Stimulated activated naive B cell treated with anti-CD40 and anti-IgM and Interleukin-4, amounts not matched to agents 10 μg/mL and 1 μg/mL and 100 μg/mL, for 72 hours (primary cell): ENCODE results near the gene RRBP1.
"Not testable (repeated sequence)": the region's sequence is repeated elsewhere in the genome, so short reads cannot be mapped to it uniquely, and the experiment has no call there.

Experiments
- ATAC-seq, 2 donors: fragments of 150-1000 bp; cut with Tn5 transposase; replicated peaks; 2 replicates each; pipeline ENCODE4 v1.10.0; 2021; ENCODE audit warnings: moderate library complexity in 1 of 2
- DNase-seq: peaks from one replicate; pipeline ENCODE4 v3.0.0; 2021
- H3K27ac Mint-ChIP-seq: one replicate; pipeline ENCODE4 v1.8.0; 2022; ENCODE audit warnings: mild to moderate bottlenecking, mixed read lengths
- H3K27me3 Mint-ChIP-seq, 2 donors: one replicate each; pipeline ENCODE4 v1.8.0; 2022; ENCODE audit warnings: mixed read lengths in 2 of 2
- H3K36me3 Mint-ChIP-seq, 2 donors: one replicate each; pipeline ENCODE4 v1.8.0; 2022; ENCODE audit warnings: mixed read lengths in 2 of 2, mild to moderate bottlenecking in 1 of 2
- H3K4me1 Mint-ChIP-seq, 2 donors: one replicate each; pipeline ENCODE4 v1.8.0; 2022; ENCODE audit warnings: mixed read lengths in 2 of 2, mild to moderate bottlenecking in 1 of 2
- H3K4me3 Mint-ChIP-seq, 2 donors: one replicate each; pipeline ENCODE4 v1.8.0; 2022; ENCODE audit warnings: mild to moderate bottlenecking in 2 of 2, mixed read lengths in 2 of 2, moderate library complexity in 1 of 2
- H3K9me3 Mint-ChIP-seq, 2 donors: one replicate each; pipeline ENCODE4 v1.8.0; 2022; ENCODE audit warnings: mixed read lengths in 2 of 2, mild to moderate bottlenecking in 1 of 2

The RRBP1 gene

DNA sequence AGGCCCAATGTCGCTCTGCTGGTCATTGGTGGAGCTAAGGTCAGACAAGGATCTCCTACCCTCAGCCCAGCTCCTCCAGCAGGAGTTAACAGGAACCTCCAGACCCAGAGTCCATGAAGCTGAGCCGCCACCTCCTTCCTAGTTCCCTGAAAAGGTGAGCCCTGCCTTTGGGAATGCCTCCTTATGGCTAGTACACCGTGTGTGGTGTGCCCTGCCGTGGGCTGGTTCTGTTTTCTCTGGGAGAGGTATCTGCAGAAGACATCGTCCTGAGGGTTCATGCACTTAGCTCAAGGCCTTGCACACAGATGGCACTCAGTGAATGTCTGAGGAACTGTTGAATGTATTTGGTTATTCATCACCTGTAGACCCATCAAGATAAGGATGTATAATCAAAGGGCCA, 33.0 kb upstream of the RRBP1 start:
- Mint-ChIP-seq H3K27ac (no peak overlapping the region), H3K36me3 (no peaks in the 10 kb centered on the region)

DNA sequence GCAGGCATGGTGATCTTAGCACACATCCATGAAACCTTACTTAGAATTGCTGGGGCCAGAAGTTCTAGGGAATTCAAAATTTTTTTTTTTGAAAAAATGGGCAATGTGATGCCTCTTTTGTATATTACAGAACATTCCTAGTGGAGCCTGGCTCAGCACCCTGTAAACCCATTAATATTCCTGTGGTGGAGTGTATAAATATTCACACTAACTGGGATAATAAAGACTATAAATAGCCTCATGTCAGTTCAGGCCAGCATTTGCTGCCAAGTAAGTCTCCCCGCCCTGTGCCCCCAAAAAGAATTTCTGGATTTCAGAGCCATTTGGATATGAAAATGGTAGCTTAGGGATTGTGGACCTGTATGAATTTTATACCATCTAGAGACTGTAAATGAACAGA, 32.6 kb upstream of the RRBP1 start:
- Mint-ChIP-seq H3K4me3 (no peak overlapping the region), H3K27ac (no peak overlapping the region), H3K36me3 (no peaks in the 10 kb centered on the region), H3K4me1 (peaks cover 5 to 13% of the 10 kb centered on the region in 2 donors), H3K27me3 (peaks cover 9 to 12% of the 10 kb centered on the region in 2 donors), H3K9me3 (no peaks in the 10 kb centered on the region)
- ATAC-seq (no peak), DNase-seq (no peak)

More for the DNA sequence above, 33.0 kb upstream of the RRBP1 start:
- Mint-ChIP-seq H3K4me1 (peaks cover 5 to 13% of the 10 kb centered on the region in 2 donors), H3K9me3 (no peaks in the 10 kb centered on the region), H3K27me3 (peaks cover 9 to 12% of the 10 kb centered on the region in 2 donors), H3K4me3 (no peak overlapping the region)
- no peak for DNase-seq
- ATAC-seq, result no peak

DNA sequence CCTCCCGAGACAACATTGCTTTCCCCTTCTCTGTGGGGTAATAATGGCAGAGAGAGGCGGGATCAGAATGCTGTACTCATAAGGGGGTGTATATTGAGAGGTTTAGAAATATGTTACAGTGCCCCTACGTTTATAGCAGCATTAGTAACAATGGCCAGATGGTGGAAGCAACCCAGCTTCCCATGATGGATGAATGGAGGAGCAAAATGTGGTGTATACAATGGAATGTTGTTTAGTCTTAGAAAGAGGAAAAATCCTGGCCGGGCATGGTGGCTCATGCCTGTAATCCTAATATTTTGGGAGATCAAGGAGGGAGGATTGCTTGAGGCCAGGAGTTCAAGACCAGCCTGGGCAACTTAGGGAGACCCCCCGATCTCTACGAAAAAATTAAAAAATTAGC, 30.7 kb upstream of the RRBP1 start:
- Mint-ChIP-seq H3K36me3 (no peaks in the 10 kb centered on the region), H3K4me1 (peaks cover 5 to 13% of the 10 kb centered on the region in 2 donors), H3K4me3 (no peak overlapping the region), H3K27me3 (peaks cover 0 to 12% of the 10 kb centered on the region in 2 donors), H3K27ac (no peak overlapping the region), H3K9me3 (no peaks in the 10 kb centered on the region)
- no peak for DNase-seq
- no peak for ATAC-seq

DNA sequence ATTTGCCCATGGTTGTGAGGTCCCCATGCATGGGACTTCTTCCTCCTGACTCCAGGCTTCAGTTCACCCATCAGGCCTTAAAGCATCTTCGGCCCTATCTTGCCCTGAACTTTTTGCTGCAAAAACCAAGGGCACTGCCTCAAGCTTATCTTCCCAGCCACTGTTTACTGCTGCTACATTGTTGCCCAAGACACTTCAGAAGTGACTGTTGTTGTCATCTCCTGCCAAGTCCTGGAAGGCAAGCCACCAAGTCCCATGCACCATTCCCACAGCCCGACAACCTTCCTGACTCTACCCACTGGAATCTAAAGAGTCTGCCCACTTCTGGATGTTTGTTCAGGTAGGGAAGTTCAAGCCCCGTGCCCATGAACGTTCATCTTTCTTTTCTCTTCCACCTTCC, 30.2 kb upstream of the RRBP1 start:
- no peak overlapping the region for H3K27ac Mint-ChIP-seq
- peaks cover 5 to 13% of the 10 kb centered on the region in 2 donors for H3K4me1 Mint-ChIP-seq
- no peak for DNase-seq
- H3K36me3 Mint-ChIP-seq, result no peaks in the 10 kb centered on the region
- H3K9me3 Mint-ChIP-seq, result no peaks in the 10 kb centered on the region
- no peak overlapping the region for H3K4me3 Mint-ChIP-seq
- H3K27me3 Mint-ChIP-seq, result peaks cover 0 to 12% of the 10 kb centered on the region in 2 donors
- ATAC-seq, result no peak

DNA sequence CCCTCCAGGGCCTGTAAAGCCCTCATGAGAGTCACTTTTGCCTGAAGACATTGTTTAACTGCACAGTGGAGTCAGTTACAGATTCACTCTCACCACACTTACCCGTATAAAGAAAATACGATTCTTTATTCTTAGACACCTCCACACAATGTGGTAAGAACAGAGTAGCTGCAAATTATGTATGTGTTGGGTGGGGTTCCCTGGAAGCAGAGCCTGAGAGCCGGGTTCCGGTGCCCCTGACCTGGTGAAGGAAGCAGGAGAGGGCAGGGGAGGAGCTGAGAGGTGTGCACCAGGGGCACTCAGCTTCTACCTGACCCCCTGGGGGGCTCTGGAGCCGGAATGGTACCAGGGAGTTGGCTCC, 29.2 kb upstream of the RRBP1 start:
- no peaks in the 10 kb centered on the region for H3K9me3 Mint-ChIP-seq
- peaks cover 5 to 13% of the 10 kb centered on the region in 2 donors for H3K4me1 Mint-ChIP-seq
- ATAC-seq, result no peak
- H3K27ac Mint-ChIP-seq, result no peak overlapping the region
- no peak for DNase-seq
- no peak overlapping the region for H3K4me3 Mint-ChIP-seq
- no peaks in the 10 kb centered on the region for H3K36me3 Mint-ChIP-seq
- peaks cover 0 to 12% of the 10 kb centered on the region in 2 donors for H3K27me3 Mint-ChIP-seq

DNA sequence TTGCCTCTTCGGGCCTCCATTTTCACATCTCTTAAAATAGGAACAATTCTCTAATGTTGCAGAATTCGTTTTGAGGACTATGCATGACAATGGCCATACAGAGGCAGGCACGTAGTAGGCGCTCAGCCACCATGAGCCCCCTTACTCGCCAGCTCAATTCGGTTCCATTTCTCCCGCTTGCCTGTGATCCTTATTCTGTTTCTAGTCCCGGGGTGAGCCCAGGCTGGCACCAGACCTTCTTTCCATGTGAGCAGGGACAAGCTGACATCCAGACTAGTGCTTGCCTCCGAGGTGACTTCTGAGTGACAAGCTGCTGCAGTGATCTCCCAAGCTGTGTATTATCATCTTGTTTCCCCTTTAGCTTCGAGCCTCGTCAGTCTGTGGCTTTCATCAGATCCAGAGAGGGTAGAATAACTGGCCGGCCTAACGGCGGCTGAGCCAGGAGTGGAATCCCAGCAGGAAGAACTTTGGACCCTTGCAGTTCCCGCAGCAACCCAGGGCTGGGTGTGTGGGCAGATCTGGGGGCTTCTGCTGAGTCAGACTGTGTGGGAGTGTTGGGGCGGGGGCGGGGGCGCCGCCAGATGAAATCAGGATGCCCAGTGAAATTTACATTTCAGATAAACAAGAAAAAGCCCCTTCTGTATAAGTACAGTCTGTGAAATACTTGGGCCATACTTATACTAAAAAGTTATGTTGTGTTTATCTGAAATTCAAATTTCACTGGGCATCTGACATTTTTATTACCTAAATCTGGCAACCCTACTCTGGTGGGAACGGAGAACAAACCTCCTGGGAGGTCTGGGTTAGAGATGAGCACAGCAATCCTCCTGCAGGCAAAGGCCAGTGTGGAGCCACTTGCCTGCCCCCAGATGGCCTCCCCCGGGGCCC, 28.6 kb upstream of the RRBP1 start:
- Mint-ChIP-seq H3K27ac (no peak overlapping the region), H3K27me3 (peaks cover 0 to 12% of the 10 kb centered on the region in 2 donors), H3K36me3 (no peaks in the 10 kb centered on the region), H3K4me1 (peaks cover 5 to 13% of the 10 kb centered on the region in 2 donors), H3K9me3 (no peaks in the 10 kb centered on the region), H3K4me3 (no peak overlapping the region)
- peak; percentile 48 to 67 for ATAC-seq
- no peak for DNase-seq

DNA sequence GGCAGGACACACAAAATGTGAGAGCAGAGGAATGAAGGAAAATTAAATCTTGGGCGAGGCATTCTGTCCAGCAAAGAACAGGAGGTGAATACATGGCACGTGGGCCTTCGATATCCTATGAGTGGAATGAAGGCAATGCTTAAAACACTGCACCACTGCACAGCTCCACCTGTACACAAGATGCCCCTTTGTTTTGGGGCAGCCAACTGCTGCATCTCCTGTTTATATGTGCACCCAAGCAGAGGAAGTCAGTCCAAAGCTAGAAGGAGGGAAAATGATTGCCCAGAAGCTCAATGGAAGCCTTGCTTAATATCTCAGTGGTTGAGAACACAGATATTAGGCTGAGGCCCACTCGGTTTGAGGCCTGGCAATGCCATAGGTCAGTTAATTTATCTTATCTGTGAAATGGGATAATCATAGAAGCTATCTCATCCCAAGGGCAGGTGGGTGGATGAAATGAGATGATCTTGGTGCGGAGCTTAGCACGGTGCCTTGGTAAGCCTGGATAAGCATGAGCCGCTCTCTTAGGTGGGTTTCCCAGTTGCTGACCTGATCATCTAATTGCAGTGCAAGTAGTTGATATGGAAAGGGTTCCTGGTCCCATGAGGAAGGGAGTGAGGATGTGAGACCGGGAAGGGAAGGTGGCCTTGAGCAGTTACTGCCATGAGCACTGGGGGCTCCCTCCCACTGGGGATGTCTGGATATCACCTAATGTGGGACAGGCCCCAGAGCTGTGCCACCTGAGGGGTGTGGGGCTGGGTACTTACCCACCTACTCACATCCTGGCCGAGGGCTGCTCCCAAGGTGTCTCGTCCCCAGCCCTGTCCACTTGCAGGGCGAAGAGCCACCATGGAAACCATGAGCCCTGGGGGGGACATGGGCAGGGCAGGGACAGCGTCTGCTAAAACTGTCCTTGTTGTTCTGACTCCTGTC, 27.6 kb upstream of the RRBP1 start:
- Mint-ChIP-seq H3K9me3 (peaks cover 0 to 4% of the 10 kb centered on the region in 2 donors), H3K4me1 (peaks cover 5 to 13% of the 10 kb centered on the region in 2 donors), H3K36me3 (no peaks in the 10 kb centered on the region), H3K27me3 (peaks cover 0 to 12% of the 10 kb centered on the region in 2 donors), H3K27ac (no peak overlapping the region), H3K4me3 (no peak overlapping the region)
- DNase-seq (no peak), ATAC-seq (no peak)

DNA sequence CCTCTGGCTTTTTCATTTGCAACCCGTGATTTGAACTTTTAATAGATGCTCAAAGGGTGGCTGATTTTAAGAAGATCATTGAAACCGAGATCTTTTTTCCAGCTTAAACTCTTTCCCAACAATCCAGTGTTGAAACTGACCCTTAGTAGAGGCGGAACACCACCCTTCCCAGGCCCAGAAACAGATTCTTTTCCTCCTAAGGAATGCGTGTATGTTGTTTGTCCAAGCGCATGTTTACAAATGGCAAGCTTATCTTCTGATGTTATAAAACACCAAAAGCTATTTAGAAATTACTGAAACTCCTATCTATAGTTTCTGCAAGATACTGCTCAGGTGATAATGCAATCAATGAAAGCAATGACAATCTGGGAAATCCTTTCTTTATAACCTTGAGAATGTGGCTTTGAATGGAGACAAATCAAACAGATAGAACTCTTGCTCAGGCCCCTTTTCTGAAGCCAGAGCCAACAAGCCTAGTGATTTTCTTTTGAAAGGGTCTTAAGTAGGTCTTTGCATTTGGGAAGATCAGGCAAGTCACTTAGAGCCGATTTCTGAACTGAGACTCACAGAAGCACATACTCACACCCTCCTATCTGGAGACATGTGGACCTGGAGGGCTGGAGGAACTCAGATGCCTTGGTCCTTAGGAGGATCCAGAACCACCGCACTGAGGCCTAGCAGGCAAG, 26.8 kb upstream of the RRBP1 start:
- Mint-ChIP-seq H3K27ac (no peak overlapping the region), H3K4me3 (no peak overlapping the region), H3K9me3 (peaks cover 0 to 4% of the 10 kb centered on the region in 2 donors), H3K4me1 (peaks cover 5 to 13% of the 10 kb centered on the region in 2 donors), H3K36me3 (no peaks in the 10 kb centered on the region), H3K27me3 (peaks cover 0 to 12% of the 10 kb centered on the region in 2 donors)
- DNase-seq, result no peak
- ATAC-seq, result no peak

DNA sequence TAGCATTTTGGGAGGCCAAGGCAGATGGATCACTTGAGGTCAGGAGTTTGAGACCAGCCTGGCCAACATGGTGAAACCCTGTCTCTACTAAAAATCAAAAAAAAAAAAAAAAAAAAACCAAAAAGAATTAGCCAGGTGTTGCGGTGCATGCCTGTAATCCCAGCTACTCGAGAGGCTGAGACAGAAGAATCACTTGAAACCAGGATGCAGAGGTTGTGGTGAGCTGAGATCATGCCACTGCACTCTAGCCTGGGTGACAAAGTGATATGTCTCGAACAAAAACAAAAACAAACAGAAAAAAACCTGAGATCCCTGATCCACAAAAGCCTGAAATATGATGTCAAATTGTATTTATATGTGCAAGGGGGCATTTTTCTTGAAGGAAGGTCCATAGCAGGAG, 25.9 kb upstream of the RRBP1 start:
- DNase-seq, H3K4me3 Mint-ChIP-seq, H3K36me3 Mint-ChIP-seq: not testable (repeated sequence)

DNA sequence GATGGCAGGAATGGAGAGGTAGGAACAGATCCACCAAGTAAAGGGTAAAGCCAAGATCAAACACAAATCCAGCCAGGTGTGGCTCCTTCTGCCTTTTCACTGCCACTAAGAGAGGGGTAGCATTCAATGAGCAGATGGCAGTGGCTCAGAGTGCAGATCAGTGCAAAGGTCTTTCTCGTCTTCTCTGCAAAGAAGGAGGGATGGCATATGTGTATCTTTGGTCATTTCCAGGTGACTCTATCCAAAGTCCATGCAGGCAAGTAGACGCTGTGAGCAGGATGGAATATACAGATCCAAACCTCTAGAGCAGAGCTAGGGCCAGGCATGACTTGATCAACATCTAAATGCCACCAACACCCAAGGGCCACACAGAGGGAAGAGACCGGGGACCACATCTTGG, 24.6 kb upstream of the RRBP1 start:
- H3K4me1 Mint-ChIP-seq, result peaks cover 5 to 13% of the 10 kb centered on the region in 2 donors
- H3K36me3 Mint-ChIP-seq, result no peaks in the 10 kb centered on the region

More for the DNA sequence above, 25.9 kb upstream of the RRBP1 start:
- H3K4me1 Mint-ChIP-seq, result peaks cover 5 to 13% of the 10 kb centered on the region in 2 donors
- H3K27me3 Mint-ChIP-seq, H3K9me3 Mint-ChIP-seq, ATAC-seq, H3K27ac Mint-ChIP-seq: not testable (repeated sequence)

DNA sequence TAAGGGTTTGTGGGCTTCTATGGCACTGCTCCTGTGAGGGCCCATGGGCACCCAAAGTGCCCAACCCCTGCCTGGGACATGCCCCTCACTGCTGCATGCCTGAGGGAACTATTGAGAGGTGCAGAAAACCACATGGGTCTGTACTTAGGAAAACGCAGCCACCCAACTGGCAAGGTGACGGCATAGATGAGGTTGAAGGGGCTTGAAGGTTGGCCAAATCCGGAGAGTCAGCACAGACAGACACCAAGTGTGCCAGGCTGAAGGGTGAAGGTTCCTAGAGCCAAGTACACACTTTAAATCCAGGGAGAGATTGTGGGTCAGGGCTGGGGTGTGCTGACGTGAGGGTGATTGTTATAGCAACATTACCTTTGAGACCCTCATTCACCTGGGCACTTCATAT, 23.9 kb upstream of the RRBP1 start:
- Mint-ChIP-seq H3K36me3 (no peaks in the 10 kb centered on the region), H3K4me3 (no peak overlapping the region), H3K4me1 (peaks cover 5 to 7% of the 10 kb centered on the region in 2 donors), H3K9me3 (peaks cover 0 to 4% of the 10 kb centered on the region in 2 donors), H3K27me3 (no peaks in the 10 kb centered on the region), H3K27ac (no peak overlapping the region)
- no peak for DNase-seq
- no peak for ATAC-seq

More for the DNA sequence above, 24.6 kb upstream of the RRBP1 start:
- no peaks in the 10 kb centered on the region for H3K27me3 Mint-ChIP-seq
- H3K9me3 Mint-ChIP-seq, result peaks cover 0 to 4% of the 10 kb centered on the region in 2 donors
- no peak overlapping the region for H3K27ac Mint-ChIP-seq
- ATAC-seq (no peak), DNase-seq (no peak)
- no peak overlapping the region for H3K4me3 Mint-ChIP-seq

DNA sequence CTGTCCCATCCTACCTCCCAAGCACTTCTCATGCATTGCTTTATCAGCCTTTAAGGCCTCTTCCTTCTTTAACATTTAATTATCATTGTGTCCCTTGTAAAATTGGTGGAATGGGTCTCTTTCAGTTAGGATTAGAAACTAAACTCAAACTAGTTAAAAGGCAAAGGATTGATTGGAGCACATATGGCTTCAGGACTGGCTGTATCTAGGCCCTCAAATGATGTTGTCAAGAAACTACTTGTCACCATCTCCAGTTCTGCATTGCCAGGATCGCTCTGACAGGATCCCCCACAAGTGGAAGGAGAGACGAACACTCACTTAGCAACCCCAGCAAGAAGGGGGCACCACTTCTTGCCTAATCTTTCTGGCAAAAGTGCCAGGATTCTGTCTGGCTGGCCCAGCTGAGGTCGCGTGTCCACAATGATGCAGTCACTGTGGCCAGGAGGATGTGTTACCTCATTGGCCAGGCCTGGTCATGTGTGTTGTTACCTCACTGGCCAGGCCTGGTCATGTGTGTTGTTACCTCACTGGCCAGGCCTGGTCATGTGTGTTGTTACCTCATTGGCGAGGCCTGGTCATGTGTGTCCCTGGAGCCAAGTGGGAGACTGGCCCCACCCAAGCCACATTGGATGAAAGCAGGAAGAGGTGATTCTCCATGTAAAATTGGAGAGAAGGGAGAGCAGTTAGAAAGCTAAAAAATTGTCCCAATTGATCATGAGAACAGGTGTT, 22.7 kb upstream of the RRBP1 start:
- ATAC-seq, result no peak
- H3K4me3 Mint-ChIP-seq, result no peak overlapping the region
- no peaks in the 10 kb centered on the region for H3K27me3 Mint-ChIP-seq

DNA sequence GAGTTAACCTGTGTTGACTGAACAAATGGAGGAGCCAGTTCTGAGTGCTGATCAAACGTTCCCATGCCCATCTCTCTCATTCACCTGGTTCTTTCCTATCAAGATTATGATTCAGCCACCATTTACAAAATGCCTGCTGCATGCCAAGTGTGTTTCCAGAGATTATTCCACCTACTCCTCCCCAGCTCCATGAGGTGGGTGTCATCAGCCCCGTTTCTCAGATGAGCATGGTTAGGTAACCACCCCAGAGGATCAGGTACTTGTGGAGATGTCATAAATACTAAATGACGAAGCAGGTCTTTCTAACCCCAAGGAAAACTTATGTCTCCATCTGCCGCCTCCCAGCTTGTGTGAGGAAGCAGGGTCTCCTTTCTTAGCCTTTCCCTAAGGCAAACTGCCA, 19.8 kb upstream of the RRBP1 start:
- no peaks in the 10 kb centered on the region for H3K4me1 Mint-ChIP-seq
- ATAC-seq (no peak), DNase-seq (no peak)
- peaks cover under 1 to 4% of the 10 kb centered on the region in 2 donors for H3K9me3 Mint-ChIP-seq
- peaks cover 0 to 1% of the 10 kb centered on the region in 2 donors for H3K27me3 Mint-ChIP-seq
- H3K36me3 Mint-ChIP-seq, result peaks cover 0 to under 1% of the 10 kb centered on the region in 2 donors
- H3K27ac Mint-ChIP-seq, result no peak overlapping the region
- no peak overlapping the region for H3K4me3 Mint-ChIP-seq

More for the DNA sequence above, 22.7 kb upstream of the RRBP1 start:
- H3K27ac Mint-ChIP-seq, result no peak overlapping the region
- no peak for DNase-seq
- H3K36me3 Mint-ChIP-seq, result no peaks in the 10 kb centered on the region
- H3K9me3 Mint-ChIP-seq, result peaks cover 0 to 4% of the 10 kb centered on the region in 2 donors
- no peaks in the 10 kb centered on the region for H3K4me1 Mint-ChIP-seq
